Hepatocyte (in vitro differentiated cells): ENCODE data around the gene HBG1. TPM values are rescaled to one million over a fixed set of nuclear protein-coding genes. Genes with fewer than 3 reads are reported as not detected.

Experiments used
- DNase-seq: peaks from one replicate; pipeline ENCODE4 v3.0.0-alpha.2; 2016; ENCODE audit warnings: low spot score
- H2AFZ ChIP-seq: fragments of 200-600 bp; sonication (generic); 2 replicates; pipeline ENCODE4 v1.6.0; 2016; ENCODE audit warnings: antibody characterized with exemption, mild to moderate bottlenecking
- H3K27ac ChIP-seq: fragments of 200-600 bp; sonication (generic); 2 replicates; pipeline ENCODE4 v1.5.1; 2016; ENCODE audit warnings: mild to moderate bottlenecking
- H3K27me3 ChIP-seq: fragments of 200-600 bp; sonication (generic); 2 replicates; pipeline ENCODE4 v1.6.1; 2016
- H3K36me3 ChIP-seq: fragments of 200-600 bp; sonication (generic); replicated peaks from 2 replicates; pipeline ENCODE4 v1.5.1; 2016; ENCODE audit warnings: low read depth; ENCODE audit not compliant: insufficient read depth
- H3K4me1 ChIP-seq: fragments of 200-600 bp; sonication (generic); 2 replicates; pipeline ENCODE4 v1.5.1; 2016; ENCODE audit warnings: mild to moderate bottlenecking, moderate library complexity; ENCODE audit not compliant: insufficient read depth
- H3K4me2 ChIP-seq: fragments of 200-600 bp; sonication (generic); 2 replicates; pipeline ENCODE4 v1.6.0; 2016
- H3K4me3 ChIP-seq: fragments of 200-600 bp; sonication (generic); 2 replicates; pipeline ENCODE4 v1.5.1; 2016; ENCODE audit warnings: mild to moderate bottlenecking
- H3K79me2 ChIP-seq: fragments of 200-600 bp; sonication (generic); 2 replicates; pipeline ENCODE4 v1.6.0; 2017; ENCODE audit warnings: mild to moderate bottlenecking
- H3K9me2 ChIP-seq: fragments of 200-600 bp; sonication (generic); replicated peaks from 2 replicates; pipeline ENCODE4 v1.6.0; 2017; ENCODE audit warnings: mild to moderate bottlenecking; ENCODE audit not compliant: insufficient read depth
- H3K9me3 ChIP-seq: fragments of 200-600 bp; sonication (generic); 2 replicates; pipeline ENCODE4 v1.5.1; 2016; ENCODE audit warnings: low read depth, mild to moderate bottlenecking
- H4K20me1 ChIP-seq: fragments of 200-600 bp; sonication (generic); 2 replicates; pipeline ENCODE4 v1.6.0; 2016; ENCODE audit warnings: mild to moderate bottlenecking; ENCODE audit not compliant: insufficient read depth, poor library complexity, severe bottlenecking
- CTCF ChIP-seq: fragments of 200-600 bp; sonication (generic); IDR thresholded peaks from 2 replicates; pipeline ENCODE4 v1.5.1; 2016; ENCODE audit warnings: antibody characterized with exemption, mild to moderate bottlenecking; ENCODE audit not compliant: poor library complexity
- EZH2 ChIP-seq: fragments of 200-600 bp; sonication (generic); IDR thresholded peaks from 2 replicates; pipeline ENCODE4 v1.6.1; 2016; ENCODE audit warnings: antibody characterized with exemption, mild to moderate bottlenecking, borderline replicate concordance
- EZH2phosphoT487 ChIP-seq: fragments of 200-600 bp; sonication (generic); IDR thresholded peaks from one replicate; pipeline ENCODE4 v1.6.1; 2018; ENCODE audit warnings: antibody characterized with exemption, mild to moderate bottlenecking, low read depth, moderate library complexity; ENCODE audit not compliant: unreplicated experiment, severe bottlenecking
- WGBS: methylation state at CpG from one replicate; pipeline ENCODE4 v1.1.6; 2016; ENCODE audit warnings: low lambda C conversion rate; ENCODE audit errors: missing lambda C conversion rate; 5-methylcytosine and 5-hydroxymethylcytosine counted together
- polyA plus RNA-seq: library from polyadenylated mRNA; unstranded; fragments of >200 nt; fragmentation: Nextera tagmentation; extraction: Ambion mirVana; gene quantifications from 2 replicates; pipeline ENCODE4 v1.2.1, GENCODE V29; 2016
- total RNA-seq: library from RNA; depleted of rRNA; stranded (reverse); fragments of >200 nt; gene quantifications from 2 replicates; pipeline ENCODE4 v1.2.3, GENCODE V29; 2014

HBG1 gene
- total and polyA plus RNA-seq, 2 experiments from 2014 or later = not detected

GRCh38 chr11:5242208-5242607, 7.4 kb downstream of the HBG1 start:
- H3K36me3 ChIP-seq = no peaks in the 10 kb centered on the region
- no peaks in the 10 kb centered on the region for H3K27me3 ChIP-seq
- 88% methylated on average over 2 of the region's 2 CpGs for WGBS
- DNase-seq = no peak
- no peak for TF ChIP-seq EZH2
- no peak for TF ChIP-seq CTCF
- no peak for TF ChIP-seq EZH2phosphoT487
- no peaks in the 10 kb centered on the region for H3K9me2 ChIP-seq
- no peaks in the 10 kb centered on the region for H4K20me1 ChIP-seq
- no peak overlapping the region for H2AFZ ChIP-seq
- H3K27ac ChIP-seq = no peak overlapping the region
- no peaks in the 10 kb centered on the region for H3K79me2 ChIP-seq
- no peaks in the 10 kb centered on the region for H3K4me1 ChIP-seq
- no peak overlapping the region for H3K4me3 ChIP-seq
- no peaks in the 10 kb centered on the region for H3K9me3 ChIP-seq
- no peak overlapping the region for H3K4me2 ChIP-seq

GRCh38 chr11:5241458-5241857, 8.2 kb downstream of the HBG1 start:
- no peak overlapping the region for H3K4me2 ChIP-seq
- DNase-seq = no peak
- H3K27me3 ChIP-seq = no peaks in the 10 kb centered on the region
- H4K20me1 ChIP-seq = no peaks in the 10 kb centered on the region
- H3K4me3 ChIP-seq = no peak overlapping the region
- no peaks in the 10 kb centered on the region for H3K79me2 ChIP-seq
- no peaks in the 10 kb centered on the region for H3K36me3 ChIP-seq
- no peak overlapping the region for H2AFZ ChIP-seq
- no peaks in the 10 kb centered on the region for H3K9me2 ChIP-seq
- no peaks in the 10 kb centered on the region for H3K9me3 ChIP-seq
- 80% methylated on average over 3 of the region's 3 CpGs for WGBS
- no peak overlapping the region for H3K27ac ChIP-seq
- TF ChIP-seq CTCF = no peak
- no peak for TF ChIP-seq EZH2phosphoT487
- no peak for TF ChIP-seq EZH2
- H3K4me1 ChIP-seq = no peaks in the 10 kb centered on the region

- Histone ChIP-seq H3K79me2 (no peaks in the 10 kb centered on the region), H3K36me3 (no peaks in the 10 kb centered on the region), H3K27ac (no peak overlapping the region), H4K20me1 (no peaks in the 10 kb centered on the region), H3K4me1 (no peaks in the 10 kb centered on the region), H3K4me2 (no peak overlapping the region), H3K27me3 (no peaks in the 10 kb centered on the region), H3K4me3 (no peak overlapping the region), H3K9me3 (no peaks in the 10 kb centered on the region), H3K9me2 (no peaks in the 10 kb centered on the region), H2AFZ (no peak overlapping the region)
- no peak for DNase-seq
- WGBS = 56% methylated on average over 2 of the region's 2 CpGs
- TF ChIP-seq EZH2phosphoT487 (no peak), EZH2 (no peak), CTCF (no peak)
These were observed 9.2 kb downstream of the HBG1 start for GRCh38 chr11:5240458-5240857.

- H3K27me3 ChIP-seq = no peaks in the 10 kb centered on the region
- no peak overlapping the region for H3K27ac ChIP-seq
- no peaks in the 10 kb centered on the region for H4K20me1 ChIP-seq
- H3K4me1 ChIP-seq = no peaks in the 10 kb centered on the region
- 95% methylated on average over 1 of the region's 1 CpG for WGBS
- TF ChIP-seq EZH2 = no peak
- no peak for TF ChIP-seq CTCF
- TF ChIP-seq EZH2phosphoT487 = no peak
- no peak overlapping the region for H3K4me3 ChIP-seq
- no peak overlapping the region for H2AFZ ChIP-seq
- no peaks in the 10 kb centered on the region for H3K9me3 ChIP-seq
- no peak overlapping the region for H3K4me2 ChIP-seq
- H3K79me2 ChIP-seq = no peaks in the 10 kb centered on the region
- H3K9me2 ChIP-seq = no peaks in the 10 kb centered on the region
- DNase-seq = no peak
- no peaks in the 10 kb centered on the region for H3K36me3 ChIP-seq
These were observed 9.6 kb downstream of the HBG1 start for GRCh38 chr11:5240056-5240455.
